Stomach smooth muscle (tissue), 2 donors: Measurements from ENCODE around the gene PRR7.
"Not testable (repeated sequence)": the region's sequence is repeated elsewhere in the genome, so short reads cannot be mapped to it uniquely, and the experiment has no call there.

Source experiments
- H3K27ac ChIP-seq: one replicate; pipeline ENCODE4 v1.7.0; 2013; ENCODE audit warnings: mild to moderate bottlenecking, low read length, inconsistent platforms
- H3K27me3 ChIP-seq, 2 donors: one replicate each; pipeline ENCODE4 v1.7.0; 2013; ENCODE audit warnings: low read length in 2 of 2; ENCODE audit not compliant: insufficient read depth in 2 of 2, control insufficient read depth in 1 of 2
- H3K36me3 ChIP-seq, 2 donors: one replicate each; pipeline ENCODE4 v1.7.0; 2013; ENCODE audit warnings: low read length in 2 of 2; ENCODE audit not compliant: control insufficient read depth in 2 of 2, insufficient read depth in 2 of 2
- H3K4me1 ChIP-seq: one replicate; pipeline ENCODE4 v1.7.0; 2013; ENCODE audit warnings: low read length; ENCODE audit not compliant: control insufficient read depth, insufficient read depth
- H3K4me3 ChIP-seq, 2 donors: one replicate each; pipeline ENCODE4 v1.7.0; 2013; ENCODE audit warnings: low read length in 2 of 2
- H3K9ac ChIP-seq, 2 donors: one replicate each; pipeline ENCODE4 v1.7.0; 2013; ENCODE audit warnings: low read length in 2 of 2, mild to moderate bottlenecking in 1 of 2
- H3K9me3 ChIP-seq, 2 donors: one replicate each; pipeline ENCODE4 v1.7.0; 2013; ENCODE audit warnings: low read length in 2 of 2; ENCODE audit not compliant: control insufficient read depth in 2 of 2
- donor health status: healthy.
- donor health status: Pancreatic carcinoma.

Gene PRR7

GRCh38 chr5:177409043-177409801 lies 37.4 kb upstream of the PRR7 start, which contains the start of gene F12:
Gene F12 (minus strand): TSS chr5:177409564. CDS start chr5:177409527, 37 bp downstream.
- H3K9ac ChIP-seq: no peak within 1 kb of the TSS
- H3K36me3 ChIP-seq: no peaks in the 10 kb centered on the region
- no peaks in the 10 kb centered on the region for H3K9me3 ChIP-seq
- no peak within 1 kb of the TSS for H3K27ac ChIP-seq
- peaks cover 13 to 17% of the 10 kb centered on the region in 2 donors for H3K27me3 ChIP-seq
- peaks cover 8% of the 10 kb centered on the region for H3K4me1 ChIP-seq
- no peak within 1 kb of the TSS for H3K4me3 ChIP-seq

DNA sequence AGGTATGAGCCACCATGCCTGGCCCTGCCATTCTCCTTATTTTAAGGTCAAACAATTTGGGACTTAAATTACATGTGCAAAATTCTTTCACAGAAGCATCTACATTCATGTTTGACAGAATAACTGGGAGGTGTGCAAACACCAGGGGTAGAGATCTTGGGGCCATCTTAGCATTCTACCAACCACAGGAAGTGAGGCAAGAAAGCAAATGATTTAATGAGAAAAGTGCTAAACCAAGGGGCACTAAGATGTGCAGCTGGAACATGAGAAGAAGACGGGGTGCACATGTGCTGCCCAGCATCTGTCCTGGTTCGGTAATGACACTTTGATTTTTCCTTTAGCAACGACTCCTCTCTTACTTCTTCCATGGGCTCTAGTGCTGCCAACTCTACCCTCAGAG lies 36.0 kb upstream of the PRR7 start:
- H3K27me3 ChIP-seq: peaks cover 4 to 5% of the 10 kb centered on the region in 2 donors
- no peak overlapping the region for H3K27ac ChIP-seq
- no peaks in the 10 kb centered on the region for H3K4me1 ChIP-seq
- no peak overlapping the region for H3K4me3 ChIP-seq
- H3K36me3 ChIP-seq: no peaks in the 10 kb centered on the region
- H3K9me3 ChIP-seq: no peaks in the 10 kb centered on the region
- no peak overlapping the region for H3K9ac ChIP-seq

DNA sequence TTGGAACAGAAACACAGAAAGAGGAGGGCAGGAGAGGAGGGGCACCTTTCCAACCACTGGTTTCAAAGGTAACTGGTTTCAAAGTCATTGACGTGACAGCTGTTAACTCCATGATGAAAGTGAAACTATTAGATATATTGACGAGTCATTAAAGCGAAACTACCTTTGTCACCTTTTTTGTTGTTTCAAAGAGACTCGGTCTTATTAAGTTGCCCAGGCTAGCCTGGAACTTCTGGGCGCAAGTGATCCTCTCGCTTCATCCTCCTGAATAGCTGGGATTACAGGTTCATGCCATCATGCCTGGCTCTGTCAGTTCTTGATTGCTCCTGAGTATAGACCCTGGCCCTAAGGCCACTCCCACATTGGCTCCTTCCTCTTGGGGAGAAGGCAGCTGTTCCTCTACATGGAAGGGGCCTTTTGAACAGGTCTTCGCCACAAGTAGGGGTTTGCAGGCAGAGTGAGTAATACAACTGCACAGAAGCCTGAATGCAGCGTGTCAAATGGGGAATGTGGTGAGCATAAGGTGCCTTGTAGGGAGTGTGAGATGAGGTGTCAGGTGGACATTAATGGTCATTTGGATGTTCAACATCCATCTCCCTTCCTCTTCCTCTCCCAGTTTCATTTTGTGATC lies 33.9 kb upstream of the PRR7 start:
- no peak overlapping the region for H3K27ac ChIP-seq
- H3K27me3 ChIP-seq: peaks cover 0 to 4% of the 10 kb centered on the region in 2 donors
- no peak overlapping the region for H3K9ac ChIP-seq
- H3K4me1 ChIP-seq: peaks cover 2% of the 10 kb centered on the region
- no peak overlapping the region for H3K4me3 ChIP-seq
- no peaks in the 10 kb centered on the region for H3K9me3 ChIP-seq
- no peaks in the 10 kb centered on the region for H3K36me3 ChIP-seq

DNA sequence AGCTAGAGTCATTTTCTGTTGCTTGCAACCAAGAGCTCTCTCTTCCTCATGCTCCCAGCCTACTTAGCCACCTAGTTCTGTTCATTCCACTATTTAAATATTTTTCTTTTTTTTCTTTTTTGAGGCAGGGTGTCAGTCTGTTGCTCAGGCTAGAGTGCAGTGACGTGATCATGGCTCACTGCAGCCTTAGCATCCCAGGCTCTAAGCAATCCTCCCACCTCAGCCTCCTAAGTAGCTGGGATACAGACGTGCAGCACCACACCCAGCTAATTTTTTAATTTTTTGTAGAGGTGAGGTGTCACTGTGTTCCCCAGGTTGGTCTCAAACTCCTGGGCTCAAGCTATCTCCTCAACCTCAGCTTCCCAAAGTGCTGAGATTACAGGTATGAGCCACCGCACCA lies 32.1 kb upstream of the PRR7 start:
- no peaks in the 10 kb centered on the region for H3K36me3 ChIP-seq
- peaks cover 2% of the 10 kb centered on the region for H3K4me1 ChIP-seq
- H3K27me3 ChIP-seq: no peaks in the 10 kb centered on the region
- H3K4me3 ChIP-seq: no peak overlapping the region
- no peak overlapping the region for H3K27ac ChIP-seq
- H3K9ac ChIP-seq: no peak overlapping the region
- no peaks in the 10 kb centered on the region for H3K9me3 ChIP-seq

DNA sequence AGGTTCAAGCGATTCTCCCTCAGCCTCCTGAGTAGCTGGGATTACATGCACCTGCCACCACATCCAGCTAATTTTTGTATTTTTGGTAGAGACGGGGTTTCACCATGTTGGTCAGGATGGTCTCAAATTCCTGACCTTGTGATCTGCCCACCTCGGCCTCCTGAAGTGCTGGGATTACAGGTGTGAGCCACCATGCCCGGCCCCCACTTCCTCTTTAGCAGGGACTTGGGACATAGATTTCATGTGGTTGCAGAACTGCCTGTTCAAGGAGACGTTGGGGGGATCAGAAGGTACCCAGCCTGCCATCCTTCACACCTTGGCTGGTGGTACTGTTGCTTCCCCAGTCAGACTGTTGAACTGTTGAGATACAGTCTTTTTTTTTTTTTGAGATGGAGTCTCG lies 29.5 kb upstream of the PRR7 start:
- not testable (repeated sequence) for H3K9ac ChIP-seq, H3K4me1 ChIP-seq, H3K36me3 ChIP-seq, H3K27ac ChIP-seq, H3K27me3 ChIP-seq, H3K9me3 ChIP-seq, H3K4me3 ChIP-seq

GRCh38 chr5:177419046-177419445 lies 27.6 kb upstream of the PRR7 start:
- peaks cover 2% of the 10 kb centered on the region for H3K4me1 ChIP-seq
- H3K27me3 ChIP-seq: no peaks in the 10 kb centered on the region
- no peak overlapping the region for H3K4me3 ChIP-seq
- no peaks in the 10 kb centered on the region for H3K9me3 ChIP-seq
- no peak overlapping the region for H3K9ac ChIP-seq
- H3K27ac ChIP-seq: no peak overlapping the region
- no peaks in the 10 kb centered on the region for H3K36me3 ChIP-seq

GRCh38 chr5:177420472-177420871 lies 26.1 kb upstream of the PRR7 start:
- not testable (repeated sequence) for H3K36me3 ChIP-seq, H3K27ac ChIP-seq, H3K4me1 ChIP-seq, H3K9me3 ChIP-seq, H3K9ac ChIP-seq, H3K4me3 ChIP-seq, H3K27me3 ChIP-seq

DNA sequence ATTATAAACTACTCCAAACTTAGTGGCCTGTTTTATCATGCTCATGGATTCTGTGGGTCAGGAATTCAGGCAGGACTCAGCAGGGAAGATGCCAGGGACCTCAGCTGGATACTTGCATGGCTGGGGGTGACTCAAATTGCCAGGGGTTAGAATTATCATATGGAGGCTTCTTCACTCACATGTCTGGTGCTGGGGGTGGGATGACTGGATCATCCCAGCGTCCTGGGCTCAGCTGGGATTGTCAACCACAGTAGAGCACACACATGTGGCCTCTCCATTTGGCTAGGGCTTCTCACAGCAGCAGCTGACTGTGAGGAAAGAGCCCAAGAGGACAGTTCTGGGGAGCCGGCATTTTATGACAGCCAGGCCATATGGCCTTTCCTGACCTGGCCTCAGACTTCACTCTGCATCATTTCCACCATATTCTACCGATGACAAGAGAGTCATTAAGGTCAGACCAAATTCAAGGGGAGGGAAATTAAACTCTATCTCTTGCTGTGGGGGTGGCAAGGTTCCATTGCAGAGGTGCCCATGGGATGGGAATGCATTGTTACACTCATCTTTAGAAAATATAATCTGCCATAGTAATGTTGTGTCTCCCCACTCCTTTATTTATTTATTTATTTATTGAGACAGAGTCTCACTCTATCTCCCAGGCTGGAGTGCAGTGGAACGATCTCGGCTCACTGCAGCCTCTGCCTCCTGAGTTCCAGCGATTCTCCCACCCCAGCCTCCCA lies 25.4 kb upstream of the PRR7 start:
- no peak overlapping the region for H3K4me3 ChIP-seq
- no peaks in the 10 kb centered on the region for H3K36me3 ChIP-seq
- no peak overlapping the region for H3K9ac ChIP-seq
- no peaks in the 10 kb centered on the region for H3K9me3 ChIP-seq
- H3K27me3 ChIP-seq: no peaks in the 10 kb centered on the region
- peaks cover 12% of the 10 kb centered on the region for H3K4me1 ChIP-seq
- no peak overlapping the region for H3K27ac ChIP-seq

GRCh38 chr5:177423671-177424070 lies 22.9 kb upstream of the PRR7 start:
- H3K27ac ChIP-seq: no peak overlapping the region
- no peaks in the 10 kb centered on the region for H3K9me3 ChIP-seq
- H3K4me1 ChIP-seq: peaks cover 27% of the 10 kb centered on the region
- no peaks in the 10 kb centered on the region for H3K27me3 ChIP-seq
- H3K36me3 ChIP-seq: no peaks in the 10 kb centered on the region
- H3K4me3 ChIP-seq: no peak overlapping the region
- no peak overlapping the region for H3K9ac ChIP-seq

- peak overlapping the region; percentile 73 to 78 for H3K4me3 ChIP-seq
- H3K27me3 ChIP-seq: no peaks in the 10 kb centered on the region
- peaks cover 30% of the 10 kb centered on the region for H3K4me1 ChIP-seq
- no peaks in the 10 kb centered on the region for H3K36me3 ChIP-seq
- peak overlapping the region; percentile 92 for H3K27ac ChIP-seq
- H3K9ac ChIP-seq: peak overlapping the region; percentile 67 to 83
- no peaks in the 10 kb centered on the region for H3K9me3 ChIP-seq
Observed at GRCh38 chr5:177425196-177425800, 21.3 kb upstream of the PRR7 start.
